ENCODE measurements around the gene NADK2. TPM values are rescaled to one million over a fixed set of nuclear protein-coding genes. Genes with fewer than 3 reads are reported as not detected.

The NADK2 gene
- total RNA-seq, 2 donors from 2014 or later = 23.4 to 30.1 TPM

DNA sequence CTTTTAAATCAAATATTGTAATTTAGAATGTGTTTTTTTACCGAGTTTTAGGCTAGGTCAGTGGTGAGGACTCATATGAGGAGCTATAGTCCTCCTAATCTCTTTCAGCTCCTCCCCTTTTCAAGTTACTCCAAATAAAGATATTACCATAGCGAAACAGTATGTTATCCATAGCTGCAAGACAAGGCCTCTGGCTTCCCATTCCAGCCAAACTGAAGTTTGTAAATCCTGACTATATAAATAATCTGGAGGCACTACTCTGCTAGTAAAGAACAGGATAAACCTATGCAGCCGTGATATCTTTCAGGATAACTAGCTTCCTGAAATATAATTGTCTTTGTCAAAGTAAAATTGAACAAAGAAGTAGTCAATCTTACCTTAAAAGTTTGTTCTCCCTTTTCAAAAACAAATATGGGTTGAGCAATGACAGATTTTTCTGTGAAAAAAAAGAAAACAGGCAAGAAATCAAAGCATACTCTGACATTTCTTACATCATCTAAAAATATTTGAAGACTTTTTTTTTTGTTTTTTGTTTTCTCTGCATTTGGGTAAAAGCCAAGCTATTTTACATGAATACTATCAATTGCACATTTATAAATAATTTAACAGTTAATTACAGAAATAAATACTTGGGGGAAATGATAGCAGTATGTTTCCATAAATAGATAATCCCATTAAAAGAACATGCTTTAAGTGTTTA lies 29.3 kb upstream of the NADK2 start:
- 79 to 82% methylated on average over 3 of the region's 3 CpGs for WGBS, 2 donors
- Histone ChIP-seq H3K9me3 (no peaks in the 10 kb centered on the region), H3K27ac (no peak overlapping the region), H3K27me3 (no peaks in the 10 kb centered on the region), H3K4me3 (no peak overlapping the region), H3K36me3 (replicated peaks in 1 of 2; ENCODE audit: insufficient read depth in 1 of 2, low read depth in 2 of 2) (no peaks in the 10 kb centered on the region), H3K4me1 (no peaks in the 10 kb centered on the region)
- no peak for DNase-seq
- no peak for ATAC-seq
- TF ChIP-seq, protein P1, sequence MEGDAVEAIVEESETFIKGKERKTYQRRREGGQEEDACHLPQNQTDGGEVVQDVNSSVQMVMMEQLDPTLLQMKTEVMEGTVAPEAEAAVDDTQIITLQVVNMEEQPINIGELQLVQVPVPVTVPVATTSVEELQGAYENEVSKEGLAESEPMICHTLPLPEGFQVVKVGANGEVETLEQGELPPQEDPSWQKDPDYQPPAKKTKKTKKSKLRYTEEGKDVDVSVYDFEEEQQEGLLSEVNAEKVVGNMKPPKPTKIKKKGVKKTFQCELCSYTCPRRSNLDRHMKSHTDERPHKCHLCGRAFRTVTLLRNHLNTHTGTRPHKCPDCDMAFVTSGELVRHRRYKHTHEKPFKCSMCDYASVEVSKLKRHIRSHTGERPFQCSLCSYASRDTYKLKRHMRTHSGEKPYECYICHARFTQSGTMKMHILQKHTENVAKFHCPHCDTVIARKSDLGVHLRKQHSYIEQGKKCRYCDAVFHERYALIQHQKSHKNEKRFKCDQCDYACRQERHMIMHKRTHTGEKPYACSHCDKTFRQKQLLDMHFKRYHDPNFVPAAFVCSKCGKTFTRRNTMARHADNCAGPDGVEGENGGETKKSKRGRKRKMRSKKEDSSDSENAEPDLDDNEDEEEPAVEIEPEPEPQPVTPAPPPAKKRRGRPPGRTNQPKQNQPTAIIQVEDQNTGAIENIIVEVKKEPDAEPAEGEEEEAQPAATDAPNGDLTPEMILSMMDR (IDR thresholded peaks at IDR 0.05) = no peak
- TF ChIP-seq POLR2A (IDR thresholded peaks at IDR 0.05) = no peak
- intact Hi-C loops (cut with DNase I) = no loop called here

DNA sequence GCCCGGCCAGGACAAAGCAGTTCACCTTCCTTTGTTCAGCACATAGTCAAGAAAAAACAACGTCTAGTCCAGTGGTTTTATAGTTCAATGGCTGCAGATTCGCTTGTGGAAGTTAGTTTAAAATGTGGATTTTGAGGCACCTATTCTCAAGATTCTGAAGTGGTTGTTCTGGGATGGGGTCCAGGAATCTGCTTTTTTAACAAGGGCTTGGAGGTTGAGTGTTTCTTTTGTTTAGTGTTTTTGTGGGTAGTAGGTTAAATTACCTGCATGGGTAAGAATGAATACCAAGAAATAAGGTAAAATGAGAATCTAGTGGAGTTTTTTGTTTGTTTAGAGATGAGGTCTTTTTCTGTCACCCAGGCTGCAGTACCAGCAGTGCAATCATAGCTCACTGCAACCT lies 28.4 kb upstream of the NADK2 start:
- intact Hi-C loops (cut with DNase I) = no loop called here

DNA sequence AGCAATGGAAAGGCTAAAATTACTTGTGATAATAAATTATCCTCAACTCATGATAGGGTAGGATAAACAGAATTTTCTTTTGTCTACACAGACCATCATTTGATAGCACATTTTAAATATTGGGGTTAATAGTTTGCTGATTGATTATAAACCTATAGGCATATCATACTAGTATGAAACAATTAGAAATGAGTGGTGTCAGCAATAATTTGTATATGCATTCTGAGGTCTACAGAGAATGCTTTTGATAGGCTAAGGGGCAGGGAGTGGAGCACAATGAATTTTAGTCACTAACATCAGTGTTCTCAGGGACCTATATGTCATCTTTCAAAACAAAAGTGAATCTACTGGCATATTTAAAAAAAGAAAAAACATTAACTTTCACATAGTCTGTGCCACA lies 27.8 kb upstream of the NADK2 start:
- Histone ChIP-seq H3K4me3 (no peak overlapping the region), H3K9me3 (no peaks in the 10 kb centered on the region), H3K4me1 (no peaks in the 10 kb centered on the region), H3K27me3 (no peaks in the 10 kb centered on the region), H3K27ac (no peak overlapping the region), H3K36me3 (replicated peaks in 1 of 2; ENCODE audit: insufficient read depth in 1 of 2, low read depth in 2 of 2) (no peaks in the 10 kb centered on the region)
- DNase-seq (no peak), ATAC-seq (no peak)
- intact Hi-C loops (cut with DNase I) = no loop called here
- no peak for TF ChIP-seq POLR2A (IDR thresholded peaks at IDR 0.05)
- TF ChIP-seq, protein P1 (IDR thresholded peaks at IDR 0.05) = no peak

More for the DNA sequence above, 28.4 kb upstream of the NADK2 start:
- 73 to 91% methylated on average over 3 of the region's 3 CpGs for WGBS, 2 donors
- H3K27ac ChIP-seq = no peak overlapping the region
- H3K27me3 ChIP-seq = no peaks in the 10 kb centered on the region
- no peaks in the 10 kb centered on the region for H3K36me3 ChIP-seq (replicated peaks in 1 of 2; ENCODE audit: insufficient read depth in 1 of 2, low read depth in 2 of 2)
- ATAC-seq (no peak), DNase-seq (no peak)
- no peak overlapping the region for H3K4me3 ChIP-seq
- TF ChIP-seq POLR2A (IDR thresholded peaks at IDR 0.05) = no peak
- no peaks in the 10 kb centered on the region for H3K9me3 ChIP-seq
- H3K4me1 ChIP-seq = no peaks in the 10 kb centered on the region

DNA sequence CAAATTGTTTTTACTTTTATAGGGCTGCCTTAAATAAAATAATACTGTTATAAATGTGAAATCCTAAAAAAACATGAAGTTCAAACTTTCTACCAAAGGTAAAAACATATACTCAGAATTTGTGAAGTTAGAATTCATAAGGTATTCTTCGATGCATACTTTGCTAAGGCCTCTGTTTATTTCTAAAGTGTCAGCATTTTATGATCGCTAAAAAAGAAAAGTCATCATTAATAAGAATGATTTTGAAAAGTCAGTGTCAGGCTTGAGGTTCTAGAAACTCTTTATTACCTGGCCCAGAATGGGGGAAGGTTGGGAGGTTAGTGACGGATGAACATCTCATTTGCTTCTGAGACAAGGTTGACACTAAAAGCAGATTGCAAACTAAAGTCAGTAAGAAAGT lies 26.2 kb upstream of the NADK2 start:
- H3K9me3 ChIP-seq = no peaks in the 10 kb centered on the region
- WGBS, 2 donors = 92 to 93% methylated on average over 3 of the region's 3 CpGs
- TF ChIP-seq, protein P1 (IDR thresholded peaks at IDR 0.05) = no peak
- TF ChIP-seq POLR2A (IDR thresholded peaks at IDR 0.05) = no peak
- intact Hi-C loops (cut with DNase I) = no loop called here
- DNase-seq (no peak), ATAC-seq (no peak)
- H3K4me3 ChIP-seq = no peak overlapping the region
- no peaks in the 10 kb centered on the region for H3K36me3 ChIP-seq (replicated peaks in 1 of 2; ENCODE audit: insufficient read depth in 1 of 2, low read depth in 2 of 2)
- H3K4me1 ChIP-seq = no peaks in the 10 kb centered on the region
- H3K27me3 ChIP-seq = no peaks in the 10 kb centered on the region
- no peak overlapping the region for H3K27ac ChIP-seq

DNA sequence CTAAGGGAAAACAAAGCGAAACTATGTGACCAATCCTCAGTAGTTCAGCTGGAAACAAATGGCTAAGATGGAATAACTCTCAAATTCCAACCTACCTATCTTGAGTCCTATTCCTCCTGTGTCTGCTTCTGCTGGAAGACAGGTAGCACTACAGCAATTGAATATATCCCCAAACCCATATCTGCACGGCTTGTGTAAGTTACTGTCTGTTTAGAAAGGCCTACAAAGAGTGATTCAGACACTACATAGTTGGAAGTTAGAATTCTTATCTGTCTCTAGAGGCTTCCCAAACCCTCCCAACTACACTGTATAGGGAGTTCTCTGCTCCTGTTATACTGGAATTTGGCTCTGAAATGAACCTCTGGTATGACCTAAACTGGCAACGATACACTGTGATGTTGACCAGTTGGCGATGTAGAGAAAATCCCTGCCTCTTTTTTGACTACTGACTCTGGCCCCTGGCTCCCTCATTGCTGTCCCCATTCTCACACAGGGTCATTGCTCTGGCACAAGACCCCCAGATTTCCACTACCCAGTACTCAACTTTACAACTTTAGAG lies 22.6 kb upstream of the NADK2 start:
- no peak overlapping the region for H3K27ac ChIP-seq
- no peaks in the 10 kb centered on the region for H3K36me3 ChIP-seq (replicated peaks in 1 of 2; ENCODE audit: insufficient read depth in 1 of 2, low read depth in 2 of 2)
- intact Hi-C loops (cut with DNase I) = no loop called here
- ATAC-seq (no peak), DNase-seq (no peak)
- WGBS, 2 donors = 74 to 82% methylated on average over 4 of the region's 4 CpGs
- TF ChIP-seq, protein P1 (IDR thresholded peaks at IDR 0.05) = no peak
- TF ChIP-seq POLR2A (IDR thresholded peaks at IDR 0.05) = no peak
- no peaks in the 10 kb centered on the region for H3K27me3 ChIP-seq
- no peaks in the 10 kb centered on the region for H3K9me3 ChIP-seq
- H3K4me1 ChIP-seq = no peaks in the 10 kb centered on the region
- no peak overlapping the region for H3K4me3 ChIP-seq
